Measurements from ENCODE around the gene ZSCAN25.
"Not testable (repeated sequence)": the region's sequence is repeated elsewhere in the genome, so short reads cannot be mapped to it uniquely, and the experiment has no call there.

Gene ZSCAN25

GRCh38 chr7:99645590-99645989 lies 28.8 kb downstream of the ZSCAN25 start:
- DNase-seq (ENCODE audit: low read depth in 2 of 2), result no peak

DNA sequence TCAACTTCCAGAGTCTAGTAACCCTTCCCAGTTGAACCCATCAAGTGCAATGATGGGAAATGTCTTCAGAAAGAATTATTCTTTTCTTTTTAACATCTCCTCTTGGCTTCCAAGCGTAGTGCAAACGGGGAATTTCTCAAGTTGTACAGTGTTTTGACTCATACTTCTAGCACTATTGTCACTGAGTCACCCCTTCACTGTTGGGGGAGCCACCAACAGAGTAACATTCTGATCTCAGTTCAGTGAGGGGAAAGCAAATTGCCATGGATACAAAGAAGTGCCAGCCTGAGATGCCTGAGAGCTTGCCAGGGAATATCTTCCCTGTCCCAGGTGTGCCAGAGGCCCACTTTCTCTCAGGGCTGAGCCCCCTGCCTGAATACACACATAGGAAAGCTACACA lies 32.1 kb downstream of the ZSCAN25 start:
- no peak for DNase-seq (ENCODE audit: low read depth in 2 of 2)

GRCh38 chr7:99651290-99651689 lies 34.5 kb downstream of the ZSCAN25 start:
- DNase-seq (ENCODE audit: low read depth in 2 of 2), result no peak

- DNase-seq (ENCODE audit: low read depth in 2 of 2), result no peak
Observed at GRCh38 chr7:99652671-99653070, 35.9 kb downstream of the ZSCAN25 start.

- not testable (repeated sequence) for DNase-seq (ENCODE audit: low read depth in 2 of 2)
Observed at GRCh38 chr7:99653269-99653668, 36.5 kb downstream of the ZSCAN25 start.

DNA sequence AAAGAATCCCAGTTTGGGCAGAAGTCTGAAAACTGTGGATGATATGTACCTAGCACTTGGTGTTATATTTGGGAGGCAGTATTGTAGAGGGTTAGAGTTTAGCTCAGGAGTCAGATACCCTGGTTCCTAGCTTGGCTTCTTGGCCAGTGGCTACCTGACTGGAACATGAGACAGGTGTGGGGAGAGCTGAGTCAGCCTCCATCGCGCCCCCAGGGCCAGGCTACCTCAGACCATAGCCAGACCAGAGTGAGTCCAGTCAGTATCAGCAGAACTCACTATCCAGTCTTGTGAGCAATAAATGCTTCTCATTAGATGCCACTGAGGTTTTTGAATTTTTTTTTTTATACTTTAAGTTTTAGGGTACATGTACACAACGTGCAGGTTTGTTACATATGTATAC lies 37.0 kb downstream of the ZSCAN25 start:
- DNase-seq (ENCODE audit: low read depth in 2 of 2), result no peak

GRCh38 chr7:99654626-99655025 lies 37.9 kb downstream of the ZSCAN25 start:
- DNase-seq (ENCODE audit: low read depth in 2 of 2), result not testable (repeated sequence)

DNA sequence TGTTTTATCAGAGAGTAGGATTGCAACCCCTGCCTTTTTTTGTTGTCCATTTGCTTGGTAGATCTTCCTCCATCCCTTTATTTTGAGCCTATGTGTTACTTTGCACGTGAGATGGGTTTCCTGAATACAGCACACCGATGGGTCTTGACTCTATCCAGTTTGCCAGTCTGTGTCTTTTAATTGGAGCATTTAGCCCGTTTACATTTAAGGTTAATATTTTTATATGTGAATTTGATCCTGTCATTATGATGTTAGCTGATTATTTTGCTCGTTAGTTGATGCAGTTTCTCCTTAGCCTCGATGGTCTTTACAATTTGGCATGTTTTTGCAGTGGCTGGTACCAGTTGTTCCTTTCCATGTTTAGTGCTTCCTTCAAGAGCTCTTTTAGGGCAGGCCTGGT lies 41.1 kb downstream of the ZSCAN25 start:
- DNase-seq (ENCODE audit: low read depth in 2 of 2), result not testable (repeated sequence)

DNA sequence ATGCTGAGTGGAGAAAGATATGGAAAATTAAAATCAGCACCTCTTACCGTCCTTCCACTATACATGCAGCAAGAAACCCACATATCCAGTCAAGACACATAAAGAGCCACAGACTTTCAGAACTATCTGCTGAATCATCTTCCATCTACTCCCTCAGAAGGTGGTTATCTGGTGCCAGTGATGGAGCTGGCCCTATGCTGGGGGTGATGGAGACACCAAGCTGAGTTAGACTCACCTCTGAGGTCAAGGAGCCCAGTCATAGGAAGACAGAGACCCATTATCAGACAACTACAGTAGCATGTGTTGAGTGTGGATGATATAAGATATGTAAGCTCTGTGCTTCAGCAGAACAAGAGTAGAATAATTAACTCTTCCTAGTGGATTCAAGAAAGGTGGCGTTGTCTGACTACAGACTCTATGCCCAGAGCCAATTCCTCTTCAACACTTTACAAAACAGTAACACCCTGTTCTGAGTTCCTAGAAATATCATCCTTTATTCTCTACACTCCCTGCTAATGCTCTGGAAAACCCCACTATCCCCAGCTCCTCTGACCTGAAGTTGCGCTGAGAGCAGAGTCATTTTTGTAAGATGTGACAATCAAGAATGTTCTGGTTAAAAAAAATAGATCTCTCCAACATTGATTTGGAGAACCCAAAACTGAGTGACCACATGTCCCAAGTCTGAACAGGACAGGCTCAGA lies 48.7 kb downstream of the ZSCAN25 start:
- DNase-seq (ENCODE audit: low read depth in 2 of 2), result no peak

- DNase-seq (ENCODE audit: low read depth in 2 of 2), result no peak
Observed at GRCh38 chr7:99666013-99666395, 49.3 kb downstream of the ZSCAN25 start.

DNA sequence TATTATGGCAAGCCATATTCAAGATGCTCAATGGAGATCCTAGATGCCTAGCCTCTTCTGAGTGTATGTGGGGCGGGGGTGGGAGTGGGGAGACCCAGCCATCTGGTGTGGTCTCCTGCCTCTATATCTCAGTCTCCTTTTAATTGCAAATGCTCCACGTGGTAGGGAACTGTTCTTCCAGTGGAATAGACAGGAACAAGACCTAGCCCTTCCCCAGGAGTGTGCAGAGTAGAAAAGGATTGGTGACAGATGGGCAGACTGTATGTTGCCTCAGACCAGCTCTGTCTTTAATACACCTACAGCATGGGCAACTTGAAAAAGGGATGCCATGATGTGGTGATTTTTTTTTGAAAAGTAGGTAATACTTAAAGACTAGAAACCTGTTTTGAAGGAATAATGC lies 50.4 kb downstream of the ZSCAN25 start:
- DNase-seq (ENCODE audit: low read depth in 2 of 2), result no peak

DNA sequence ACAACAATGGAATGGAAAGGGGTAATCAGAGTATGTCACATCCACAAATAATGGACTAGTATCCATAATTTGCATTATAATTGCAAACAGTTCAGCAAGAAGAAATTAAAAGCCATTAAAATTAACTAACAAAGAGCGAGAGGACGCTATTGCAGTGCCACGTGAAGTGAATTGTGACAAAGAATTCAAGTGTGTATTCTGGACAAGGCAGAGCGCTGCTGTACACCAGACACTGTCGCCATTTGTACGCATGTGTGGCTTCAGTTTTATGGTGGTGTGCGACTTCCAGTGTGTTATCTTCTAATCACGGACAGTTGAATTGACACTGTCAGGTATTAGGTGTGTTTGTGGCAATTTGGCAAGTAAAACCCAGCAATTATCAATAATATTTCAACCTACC lies 51.8 kb downstream of the ZSCAN25 start:
- DNase-seq (ENCODE audit: low read depth in 2 of 2), result no peak

GRCh38 chr7:99669782-99670181 lies 53.0 kb downstream of the ZSCAN25 start:
- DNase-seq (ENCODE audit: low read depth in 2 of 2), result peak; percentile 7 to 9

DNA sequence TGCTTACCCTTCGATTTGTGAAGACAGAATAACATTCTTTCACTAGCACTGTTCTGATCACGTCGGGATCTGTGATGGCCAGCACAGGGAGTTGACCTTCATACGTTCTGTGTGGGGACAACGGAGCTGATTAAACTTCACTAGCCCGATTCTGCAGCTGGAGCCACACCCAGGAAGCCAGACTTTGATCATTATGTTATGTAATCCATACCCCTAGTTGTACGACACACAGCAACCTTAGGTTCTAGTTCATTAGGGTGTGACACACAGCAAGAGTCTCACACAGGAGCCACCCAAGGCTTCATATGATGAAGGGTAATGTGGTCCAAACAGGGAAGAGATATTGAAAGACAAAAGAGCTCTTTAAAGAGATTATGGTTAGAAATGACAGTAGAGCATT lies 55.8 kb downstream of the ZSCAN25 start:
- DNase-seq (ENCODE audit: low read depth in 2 of 2), result no peak

- no peak for DNase-seq (ENCODE audit: low read depth in 2 of 2)
Observed at GRCh38 chr7:99674995-99675742, 58.4 kb downstream of the ZSCAN25 start.

DNA sequence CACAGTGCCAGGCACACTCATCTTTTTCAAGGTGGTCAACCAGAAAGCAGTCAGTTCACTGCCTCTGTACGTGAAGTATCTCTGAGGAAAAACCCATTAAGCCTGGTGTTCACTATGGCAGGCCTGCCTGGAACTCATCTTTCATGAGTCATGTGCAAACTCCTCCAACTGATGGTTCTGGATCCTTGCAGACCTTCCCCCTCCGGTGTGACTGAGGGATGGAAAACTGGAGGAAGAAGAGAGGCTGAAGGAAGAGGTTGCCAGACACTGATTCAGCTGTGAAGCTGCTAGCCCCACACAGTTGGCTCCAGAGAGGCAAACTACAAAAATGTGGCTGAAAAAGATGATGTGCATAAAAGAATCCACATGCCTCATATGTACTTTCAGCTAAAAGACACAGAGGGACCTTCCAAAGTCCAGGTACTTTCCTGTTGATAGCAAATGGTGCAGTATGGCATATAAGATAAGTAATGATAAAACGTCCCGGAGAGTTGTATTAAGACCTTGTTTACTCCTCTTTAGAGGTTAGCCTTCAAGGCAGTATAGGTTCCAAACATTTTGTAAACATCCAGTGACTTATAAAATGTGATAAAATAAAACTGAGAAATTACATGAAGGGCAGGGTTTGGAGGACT lies 60.4 kb downstream of the ZSCAN25 start:
- no peak for DNase-seq (ENCODE audit: low read depth in 2 of 2)

DNA sequence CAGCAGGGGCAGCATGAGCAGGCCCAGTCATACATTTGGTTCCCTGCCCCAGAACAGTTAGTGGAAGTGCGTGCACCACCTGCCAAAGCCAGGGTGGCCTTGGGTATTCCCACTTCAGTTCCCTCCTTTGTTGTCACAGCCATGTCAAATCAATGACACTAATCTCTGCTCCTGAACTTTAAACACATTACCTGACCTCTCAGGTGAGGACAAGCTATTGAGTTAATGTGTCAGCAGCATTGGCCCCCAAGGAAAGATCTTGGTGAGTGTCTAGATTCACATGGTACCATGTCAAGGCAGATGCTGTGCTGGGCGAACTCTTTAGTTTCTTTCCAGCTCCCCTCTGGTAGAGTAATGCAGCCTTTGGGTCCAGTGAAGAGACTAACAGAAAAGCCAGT lies 60.9 kb downstream of the ZSCAN25 start:
- DNase-seq (ENCODE audit: low read depth in 2 of 2), result no peak

DNA sequence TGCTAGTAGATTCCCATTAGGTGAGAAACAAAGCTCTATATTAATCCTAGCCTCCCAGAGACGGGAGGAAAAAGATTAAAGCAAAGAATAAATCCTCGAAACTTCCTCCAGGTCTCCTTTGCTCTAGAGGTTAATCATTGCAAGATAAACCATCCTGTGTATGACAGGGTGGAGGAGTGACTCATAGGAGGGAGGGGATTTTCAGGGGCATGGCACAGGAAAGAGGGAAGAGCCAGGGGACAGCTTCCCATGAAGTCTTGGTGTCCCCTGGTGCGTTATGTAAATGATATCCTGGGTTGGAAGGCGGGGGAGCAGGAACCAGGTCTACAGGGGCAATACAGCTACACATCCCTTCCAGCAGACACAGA lies 62.3 kb downstream of the ZSCAN25 start:
- DNase-seq (ENCODE audit: low read depth in 2 of 2), result no peak

DNA sequence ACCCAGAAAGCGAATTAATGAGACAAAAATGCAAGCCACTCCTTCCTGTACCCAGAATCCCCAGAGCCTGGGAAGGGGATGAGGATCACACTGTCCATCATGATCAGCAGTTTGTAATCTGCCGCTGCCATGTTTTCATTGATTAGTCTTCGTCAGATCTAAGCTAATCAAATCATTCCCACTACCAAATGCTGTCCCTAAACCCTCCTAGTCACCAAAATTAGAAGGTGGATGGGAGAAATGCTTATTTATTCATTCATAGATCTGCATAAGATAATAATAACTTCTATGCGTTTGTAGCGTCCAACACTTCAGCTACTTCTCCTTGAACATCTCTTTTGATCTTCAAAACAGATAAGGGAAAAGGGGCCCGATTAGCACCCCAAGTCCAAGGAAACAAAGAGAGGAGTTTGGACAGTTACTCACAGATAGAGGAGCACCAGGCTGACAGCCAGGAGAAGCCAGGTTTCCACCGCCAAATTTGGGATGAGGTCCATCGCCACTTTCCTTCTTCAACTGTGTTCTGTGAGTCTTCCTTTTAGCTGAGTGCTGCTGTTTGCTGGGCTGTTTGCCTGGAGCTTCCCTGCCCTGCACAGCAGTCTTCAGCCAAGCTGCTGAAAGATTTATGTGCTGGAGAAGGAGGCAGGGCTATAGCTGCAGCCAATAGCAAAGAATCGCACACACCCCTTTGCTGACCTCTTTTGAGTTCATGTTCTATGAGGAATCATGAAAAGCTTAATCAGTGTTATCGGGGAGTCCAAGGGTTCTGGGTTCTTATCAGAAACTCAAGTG lies 62.9 kb downstream of the ZSCAN25 start, which contains the start of gene CYP3A5:
TSS of gene CYP3A5 (minus strand) at position 597 of the 792 bp plus-strand sequence. CDS start at position 497, 100 bp downstream.
- no peak for DNase-seq (ENCODE audit: low read depth in 2 of 2)
